Measurements from ENCODE around the gene TRIM67.
"Not testable (repeated sequence)": the region's sequence is repeated elsewhere in the genome, so short reads cannot be mapped to it uniquely, and the experiment has no call there.

The TRIM67 gene

GRCh38 chr1:231161667-231162296 lies at the start of gene TRIM67:
Gene TRIM67, plus strand, starts transcription at chr1:231162058. Its CDS starts 912 bp downstream, at chr1:231162970.
- peak; percentile 43 for DNase-seq

- DNase-seq, result no peak
Observed at GRCh38 chr1:231116738-231117137, 45.1 kb upstream of the TRIM67 start.

GRCh38 chr1:231118704-231119453 lies 43.0 kb upstream of the TRIM67 start:
- DNase-seq, result no peak

DNA sequence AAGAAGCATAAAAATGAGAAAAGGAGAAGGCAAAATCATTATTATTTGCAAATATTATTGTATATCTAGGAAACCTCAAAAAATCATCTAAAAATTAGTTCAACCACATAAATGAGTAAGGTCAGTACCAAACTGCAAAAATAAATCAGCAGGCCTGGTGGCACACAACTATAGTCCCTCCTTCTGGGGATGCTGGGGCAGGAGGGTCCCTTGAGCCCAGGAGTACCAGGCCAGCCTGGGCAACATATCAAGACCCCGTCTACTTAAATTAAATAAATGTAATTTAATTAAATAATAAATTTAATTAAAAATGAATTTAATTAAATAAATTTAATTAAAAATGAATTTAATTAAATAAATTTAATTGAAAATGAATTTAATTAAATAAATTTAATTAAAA lies 40.3 kb upstream of the TRIM67 start:
- no peak for DNase-seq

- DNase-seq, result no peak
Observed at GRCh38 chr1:231122143-231122542, 39.7 kb upstream of the TRIM67 start.

- DNase-seq, result no peak
Observed at GRCh38 chr1:231124746-231125145, 37.1 kb upstream of the TRIM67 start.

- DNase-seq, result no peak
Observed at GRCh38 chr1:231125972-231126580, 35.8 kb upstream of the TRIM67 start.

DNA sequence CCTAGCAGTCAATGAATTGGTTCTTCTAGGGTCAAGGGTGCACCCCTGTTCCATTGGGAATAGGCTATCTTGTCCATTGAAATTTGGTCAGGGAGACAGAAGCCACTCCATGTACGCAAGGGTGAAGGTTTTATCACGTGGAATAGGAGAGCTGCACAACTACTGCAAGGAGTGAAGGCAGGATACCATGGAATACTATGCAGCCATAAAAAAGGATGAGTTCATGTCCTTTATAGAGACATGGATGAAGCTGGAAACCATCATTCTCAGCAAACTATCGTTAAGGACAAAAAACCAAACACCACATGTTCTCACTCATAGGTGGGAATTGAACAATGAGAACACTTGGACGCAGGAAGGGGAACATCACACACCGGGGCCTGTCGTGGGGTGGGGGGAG lies 34.8 kb upstream of the TRIM67 start:
- DNase-seq, result not testable (repeated sequence)

- not testable (repeated sequence) for DNase-seq
Observed at GRCh38 chr1:231128471-231128870, 33.4 kb upstream of the TRIM67 start.

DNA sequence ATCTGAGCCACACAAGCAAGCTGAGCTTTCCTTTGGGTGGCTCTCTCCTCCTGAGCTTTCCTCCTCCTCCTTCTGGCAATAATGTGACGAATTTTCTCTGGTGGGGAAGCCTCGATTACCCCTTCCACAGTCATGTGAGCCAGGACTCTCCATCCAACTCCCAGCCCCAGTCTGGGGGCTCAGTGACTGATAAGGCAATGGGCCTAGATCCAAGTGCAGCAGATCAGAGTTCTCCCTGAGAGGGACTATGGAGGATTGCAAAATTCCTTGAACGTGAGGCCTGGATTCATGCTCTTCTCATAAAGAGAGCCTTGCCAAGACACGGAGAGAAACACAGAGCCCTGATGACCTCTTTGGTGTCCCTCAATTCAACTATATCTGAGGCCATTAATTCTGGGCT lies 31.3 kb upstream of the TRIM67 start:
- DNase-seq, result no peak

DNA sequence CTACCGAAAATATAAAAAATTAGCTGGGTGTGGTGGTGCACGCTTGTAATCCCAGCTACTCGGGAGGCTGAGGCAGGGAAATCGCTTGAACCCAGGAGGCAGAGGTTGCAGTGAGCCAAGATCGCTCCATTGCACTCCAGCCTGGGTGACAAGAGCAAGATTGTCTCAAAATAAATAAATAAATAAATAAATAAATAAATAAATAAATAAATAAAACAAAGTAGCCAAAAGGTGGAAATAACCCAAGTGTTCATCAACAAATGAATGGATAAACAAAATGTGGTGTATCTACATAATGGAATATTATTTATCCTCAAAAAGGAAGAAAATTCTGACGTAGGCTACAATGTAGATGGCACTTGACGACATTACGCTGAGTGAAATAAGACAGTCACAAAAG lies 29.3 kb upstream of the TRIM67 start:
- not testable (repeated sequence) for DNase-seq

DNA sequence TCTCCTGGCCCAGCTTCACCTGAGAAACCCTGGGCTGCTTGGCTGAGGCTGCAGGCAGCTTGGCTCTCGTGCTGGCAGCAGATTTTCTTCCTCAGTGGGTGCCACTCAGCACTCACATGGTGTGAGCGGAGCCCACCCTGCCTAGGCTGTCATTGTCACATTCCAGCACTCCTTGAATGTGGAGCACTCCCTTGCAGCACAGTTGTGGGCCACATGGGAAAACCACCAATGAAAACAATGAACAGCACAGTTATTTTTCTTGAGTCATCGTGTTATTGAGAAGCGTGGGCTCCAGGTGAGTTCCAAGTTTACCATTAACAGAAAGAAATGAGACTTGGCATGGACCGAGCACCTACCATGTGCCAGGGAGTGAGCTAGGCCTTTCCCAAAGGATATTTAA lies 27.2 kb upstream of the TRIM67 start:
- no peak for DNase-seq

- no peak for DNase-seq
Observed at GRCh38 chr1:231138236-231138635, 23.6 kb upstream of the TRIM67 start.

- DNase-seq, result peak; percentile 33
Observed at GRCh38 chr1:231139125-231139649, 22.7 kb upstream of the TRIM67 start.

DNA sequence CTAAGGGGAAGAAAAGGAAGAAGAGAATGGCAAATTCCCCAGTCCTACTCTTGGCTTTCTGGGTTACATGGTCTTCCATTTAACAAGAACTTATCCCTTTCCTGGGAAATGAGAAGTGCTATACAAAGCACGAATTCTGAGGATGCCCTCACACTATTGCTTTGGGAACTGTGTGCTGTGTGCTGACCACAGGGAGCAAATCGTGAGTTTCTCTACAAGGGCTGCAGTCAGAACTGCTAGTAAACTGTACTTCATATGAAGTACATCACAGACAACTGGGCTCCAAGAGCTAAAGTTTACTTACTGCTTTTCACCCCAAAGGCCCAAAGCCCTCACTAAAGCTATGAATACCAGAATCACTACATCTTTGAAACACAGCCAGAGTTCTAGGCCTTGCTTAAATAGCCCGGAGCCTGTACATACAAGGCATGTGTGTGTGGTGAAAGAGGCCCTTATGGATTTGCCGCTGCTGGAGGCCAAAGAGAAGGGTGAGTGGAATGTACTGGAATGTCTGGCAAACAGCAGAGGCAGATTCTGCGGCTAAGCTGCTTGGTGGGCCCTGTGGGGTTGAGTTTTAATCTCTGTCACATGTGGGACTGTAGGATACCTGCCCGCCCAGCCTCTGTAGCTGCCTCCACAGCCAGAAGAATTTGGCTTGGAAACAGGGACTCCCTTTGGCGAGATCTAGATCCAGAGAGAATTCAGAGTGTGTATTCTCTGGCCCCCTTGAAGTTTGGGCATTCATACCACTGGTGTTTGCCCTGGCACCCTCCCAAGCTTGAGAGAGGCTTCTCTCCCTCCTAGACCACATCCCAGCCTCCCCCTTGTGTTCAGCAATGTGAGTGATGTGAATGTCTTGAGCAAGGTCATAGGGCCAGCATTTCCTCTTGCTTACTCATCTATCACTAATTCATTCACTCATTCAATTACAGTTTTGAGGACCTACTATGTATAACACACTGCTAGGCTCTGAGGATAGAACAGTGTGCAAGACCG lies 21.9 kb upstream of the TRIM67 start:
- DNase-seq, result no peak

- no peak for DNase-seq
Observed at GRCh38 chr1:231144416-231145193, 17.3 kb upstream of the TRIM67 start.

- no peak for DNase-seq
Observed at GRCh38 chr1:231147896-231148295, 14.0 kb upstream of the TRIM67 start.

DNA sequence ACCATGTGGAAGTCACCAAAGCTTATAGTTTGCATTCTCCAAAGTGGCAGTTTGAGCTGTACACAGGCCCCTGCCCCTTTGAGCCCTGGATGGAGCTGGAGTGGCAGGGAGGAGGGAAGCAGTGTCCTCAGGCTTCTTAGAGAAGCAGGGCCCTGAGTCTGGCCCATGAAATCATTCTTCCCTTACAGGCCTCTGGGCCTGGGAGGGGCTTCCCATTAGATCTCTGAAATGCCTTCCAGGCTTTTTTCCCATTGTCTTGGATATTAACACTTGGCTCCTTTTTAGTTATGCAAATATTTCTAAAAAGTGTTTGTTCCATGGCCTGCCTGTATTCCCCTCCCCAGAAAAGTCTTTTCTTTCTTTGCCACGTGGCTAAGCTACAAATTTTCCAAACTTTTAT lies 10.0 kb upstream of the TRIM67 start:
- no peak for DNase-seq

DNA sequence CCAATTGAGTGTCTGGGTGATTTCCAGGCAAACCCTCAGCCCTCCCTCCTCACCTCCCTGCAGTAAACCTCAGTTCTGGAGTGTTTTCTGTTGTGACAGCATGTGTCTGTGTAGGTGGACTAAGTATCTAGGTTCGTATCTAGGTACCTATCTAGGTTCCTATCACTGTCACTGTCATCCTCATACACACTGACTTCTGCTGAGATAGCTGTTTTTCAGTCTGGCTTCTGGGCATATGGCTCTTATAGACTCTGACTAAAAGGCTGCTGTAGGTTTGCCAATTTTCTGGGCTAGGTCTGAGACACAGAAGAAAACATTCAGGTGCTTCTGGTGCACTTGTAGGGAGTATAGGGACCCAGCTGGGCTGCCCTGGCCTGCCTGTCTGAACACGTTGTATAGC lies 8.1 kb upstream of the TRIM67 start:
- no peak for DNase-seq

- DNase-seq, result no peak
Observed at GRCh38 chr1:231155808-231156207, 6.0 kb upstream of the TRIM67 start.

GRCh38 chr1:231157311-231157710 lies 4.5 kb upstream of the TRIM67 start:
- DNase-seq, result no peak

DNA sequence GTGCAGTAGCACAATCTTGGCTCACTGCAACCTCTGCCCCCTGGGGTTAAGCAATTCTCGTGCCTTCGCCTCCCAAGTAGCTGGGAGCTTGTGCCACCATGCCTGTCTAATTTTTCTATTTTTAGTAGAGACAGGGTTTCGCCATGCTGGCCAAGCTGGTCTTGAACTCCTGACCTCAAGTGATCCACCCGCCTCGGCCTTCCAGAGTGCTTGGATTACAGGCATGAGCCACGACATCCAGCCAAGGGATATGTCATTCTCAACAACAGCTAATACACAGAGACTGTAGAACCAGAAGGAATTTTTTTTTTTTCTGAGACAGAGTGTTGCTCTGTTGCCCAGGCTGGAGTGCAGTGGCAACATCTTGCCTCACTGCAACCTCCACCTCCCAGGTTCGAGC lies 3.7 kb upstream of the TRIM67 start:
- not testable (repeated sequence) for DNase-seq
